Glomerular endothelial cell (primary cell): ENCODE data around the gene COMMD8. TPM values are rescaled to one million over a fixed set of nuclear protein-coding genes. Genes with fewer than 3 reads are reported as not detected.

Experiments used
- total RNA-seq: library from RNA; depleted of rRNA; stranded (reverse); fragments of >200 nt; gene quantifications from 2 replicates; pipeline ENCODE4 v1.2.3, GENCODE V29; 2015

COMMD8 gene
- total RNA-seq, 1 donor from 2014 or later = 14.4 TPM

Other genes with a start within 250 kb of the COMMD8 start
- 14.9 and 16.2 TPM in 2 replicates for gene ATP10D, start 21.6 kb upstream of the COMMD8 start, total RNA-seq